GM19193 (cell line): ENCODE measurements around the gene POLH.
A peak's percentile ranks its signal among the peaks of the same experiment; 100 is the strongest.

Experiments used
- POLR2A ChIP-seq: IDR thresholded peaks from 4 replicates; pipeline ENCODE4 v1.6.1; 2011; ENCODE audit not compliant: insufficient read depth, insufficient read length; ENCODE audit errors: extremely low read depth

The POLH gene

DNA sequence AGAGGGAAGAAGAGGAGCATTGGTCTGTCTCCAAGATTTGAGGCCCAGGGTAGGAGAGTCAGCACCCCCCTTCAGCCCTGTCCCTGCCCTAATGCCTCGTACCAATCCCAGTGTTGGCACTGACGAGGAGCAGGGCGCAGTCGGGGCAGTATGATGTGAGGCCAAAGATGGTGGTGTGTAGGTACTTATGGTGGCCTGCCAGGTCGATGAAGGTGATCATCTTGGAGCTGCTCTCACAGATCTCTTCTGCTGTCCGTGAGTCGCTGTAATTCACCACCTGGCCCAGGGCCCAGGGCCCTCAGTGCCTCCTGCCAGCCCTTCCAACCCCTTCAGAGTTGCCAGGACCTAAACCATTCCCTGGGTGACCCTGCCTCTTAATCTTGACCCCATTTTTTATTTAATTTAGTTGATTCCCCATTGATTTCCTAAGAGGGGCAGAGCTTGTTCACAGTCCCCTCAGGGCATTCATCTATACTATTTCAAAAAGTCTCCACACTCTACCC, 48.9 kb downstream of the POLH start:
- no peak for TF ChIP-seq POLR2A

GRCh38 chr6:43625393-43625992, 49.5 kb downstream of the POLH start:
- TF ChIP-seq POLR2A = no peak

GRCh38 chr6:43627008-43627825, 51.2 kb downstream of the POLH start:
- TF ChIP-seq POLR2A = peak; percentile 26

DNA sequence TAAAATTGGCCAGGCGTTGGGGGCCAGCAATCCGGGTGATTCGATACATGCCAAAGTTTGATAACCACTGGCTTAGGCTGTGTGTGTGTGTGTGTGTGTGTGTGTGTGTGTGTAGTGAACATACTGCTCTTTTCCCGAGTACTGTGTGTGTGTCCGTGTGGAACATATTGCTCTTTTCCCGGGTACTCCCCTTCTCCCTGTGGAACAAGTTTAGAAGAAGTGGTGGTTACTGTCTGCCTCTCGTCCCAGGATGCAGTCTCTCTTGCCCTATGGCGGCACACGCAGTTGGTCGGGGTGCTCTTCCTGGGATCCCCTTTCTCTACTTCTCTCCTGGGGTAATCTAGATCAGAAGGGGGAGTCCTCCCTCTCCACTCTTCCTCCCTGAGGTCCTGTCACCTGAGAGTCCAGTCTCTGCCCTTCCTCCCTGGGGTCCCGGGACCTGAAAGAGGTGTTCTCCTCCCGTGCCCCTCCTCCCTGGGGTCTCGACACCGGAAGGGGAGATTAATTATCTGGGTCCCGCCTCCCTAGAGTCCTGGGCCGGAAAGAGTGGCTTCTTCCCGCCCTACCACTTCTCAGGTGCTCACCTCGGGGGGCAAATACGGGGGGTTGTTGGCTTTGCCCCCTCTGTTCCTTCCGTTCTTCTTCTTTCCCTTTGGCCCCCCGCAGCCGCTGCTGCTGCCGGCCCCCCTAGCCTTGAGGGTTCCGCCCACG, 52.6 kb downstream of the POLH start:
- TF ChIP-seq POLR2A = no peak

- peak; percentile 13 for TF ChIP-seq POLR2A
These were observed 53.1 kb downstream of the POLH start, which contains the start of gene GTPBP2 for GRCh38 chr6:43629104-43629504. Gene GTPBP2 (minus strand): TSS chr6:43629264. CDS start chr6:43629162, 102 bp downstream.

- peak; percentile 71 for TF ChIP-seq POLR2A
These were observed 53.7 kb downstream of the POLH start for GRCh38 chr6:43629505-43630300.

GRCh38 chr6:43630980-43631619, 55.1 kb downstream of the POLH start:
- no peak for TF ChIP-seq POLR2A

DNA sequence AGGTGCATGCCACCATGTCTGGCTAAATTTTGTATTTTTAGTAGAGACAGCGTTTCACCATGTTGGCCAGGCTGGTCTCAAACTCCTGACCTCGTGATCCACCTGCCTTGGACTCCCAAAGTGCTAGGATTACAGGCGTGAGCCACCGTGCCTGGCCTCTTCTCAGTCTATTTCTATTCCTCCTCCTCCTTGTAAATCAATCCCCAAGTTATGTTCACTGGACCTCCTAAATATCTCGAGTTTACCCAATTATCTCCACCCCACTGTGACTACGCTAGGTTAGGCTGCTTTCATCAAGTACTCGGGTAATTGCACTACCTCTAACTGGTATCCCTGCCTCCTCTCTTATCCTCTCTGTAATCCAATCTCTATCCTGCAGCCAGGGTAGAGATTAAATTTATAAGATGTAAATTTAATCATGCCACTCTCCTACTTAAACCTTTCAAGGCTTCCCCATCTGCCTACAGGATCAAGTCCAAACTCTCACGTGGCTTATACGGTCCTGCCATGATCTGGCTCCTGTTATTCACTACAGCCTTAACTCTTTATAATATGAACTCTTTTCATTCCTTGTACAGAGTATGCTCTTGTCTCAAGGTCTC, 58.8 kb downstream of the POLH start:
- no peak for TF ChIP-seq POLR2A

DNA sequence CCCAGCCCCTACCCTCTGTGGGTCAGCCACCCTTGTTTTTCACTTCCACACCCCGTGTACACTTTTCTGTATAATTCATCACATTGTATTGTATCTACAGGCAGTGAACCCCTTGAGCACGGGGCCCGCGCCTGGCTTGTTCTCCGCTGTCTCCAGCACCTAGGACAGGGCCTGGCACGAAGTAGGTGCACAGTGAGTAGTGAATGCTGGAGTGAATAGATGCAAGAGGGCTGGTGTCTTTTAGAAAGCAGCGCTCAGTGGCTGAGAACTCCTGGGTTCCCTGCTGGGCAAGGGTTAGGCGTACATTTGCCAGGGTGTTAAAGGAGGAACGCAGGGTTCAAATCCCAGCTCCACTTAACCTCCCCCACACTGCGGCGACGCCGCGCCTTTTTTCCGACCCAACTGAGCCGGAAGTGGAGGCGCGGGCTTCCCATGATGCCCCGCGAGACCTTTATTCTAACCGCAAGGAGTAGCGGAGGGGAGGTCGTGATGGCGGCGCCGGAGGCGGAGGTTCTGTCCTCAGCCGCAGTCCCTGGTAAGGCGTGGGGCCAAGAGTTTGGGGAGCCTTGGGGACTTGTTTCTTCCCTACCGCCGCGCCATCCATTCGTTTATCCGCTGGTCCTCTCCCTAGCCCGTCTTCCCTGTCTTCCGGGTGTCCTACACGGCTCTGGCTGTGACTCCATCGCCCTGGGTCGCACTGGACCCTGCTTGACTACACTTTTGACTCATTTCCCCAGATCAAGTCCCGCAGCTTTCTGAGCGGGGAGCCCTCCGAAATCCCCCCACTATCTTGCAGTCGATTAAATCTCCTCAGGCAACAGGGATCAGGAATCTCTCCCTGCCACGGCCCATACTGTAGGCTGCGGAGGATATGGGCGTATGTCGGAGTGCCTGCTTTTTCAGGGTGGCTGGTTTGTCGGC, 59.7 kb downstream of the POLH start, which contains the start of gene MAD2L1BP:
MAD2L1BP (plus strand) TSS at position 454 of the 921 bp plus-strand sequence; CDS start at position 490, 36 bp downstream.
- TF ChIP-seq POLR2A = peak; percentile 96

DNA sequence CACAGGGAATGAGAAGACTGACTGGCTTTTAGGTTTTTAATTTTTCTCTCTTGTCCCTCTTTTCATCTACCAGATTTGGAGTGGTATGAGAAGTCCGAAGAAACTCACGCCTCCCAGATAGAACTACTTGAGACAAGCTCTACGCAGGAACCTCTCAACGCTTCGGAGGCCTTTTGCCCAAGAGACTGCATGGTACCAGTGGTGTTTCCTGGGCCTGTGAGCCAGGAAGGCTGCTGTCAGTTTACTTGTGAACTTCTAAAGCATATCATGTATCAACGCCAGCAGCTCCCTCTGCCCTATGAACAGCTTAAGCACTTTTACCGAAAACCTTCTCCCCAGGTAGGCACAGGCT, 60.3 kb downstream of the POLH start:
- TF ChIP-seq POLR2A = no peak

DNA sequence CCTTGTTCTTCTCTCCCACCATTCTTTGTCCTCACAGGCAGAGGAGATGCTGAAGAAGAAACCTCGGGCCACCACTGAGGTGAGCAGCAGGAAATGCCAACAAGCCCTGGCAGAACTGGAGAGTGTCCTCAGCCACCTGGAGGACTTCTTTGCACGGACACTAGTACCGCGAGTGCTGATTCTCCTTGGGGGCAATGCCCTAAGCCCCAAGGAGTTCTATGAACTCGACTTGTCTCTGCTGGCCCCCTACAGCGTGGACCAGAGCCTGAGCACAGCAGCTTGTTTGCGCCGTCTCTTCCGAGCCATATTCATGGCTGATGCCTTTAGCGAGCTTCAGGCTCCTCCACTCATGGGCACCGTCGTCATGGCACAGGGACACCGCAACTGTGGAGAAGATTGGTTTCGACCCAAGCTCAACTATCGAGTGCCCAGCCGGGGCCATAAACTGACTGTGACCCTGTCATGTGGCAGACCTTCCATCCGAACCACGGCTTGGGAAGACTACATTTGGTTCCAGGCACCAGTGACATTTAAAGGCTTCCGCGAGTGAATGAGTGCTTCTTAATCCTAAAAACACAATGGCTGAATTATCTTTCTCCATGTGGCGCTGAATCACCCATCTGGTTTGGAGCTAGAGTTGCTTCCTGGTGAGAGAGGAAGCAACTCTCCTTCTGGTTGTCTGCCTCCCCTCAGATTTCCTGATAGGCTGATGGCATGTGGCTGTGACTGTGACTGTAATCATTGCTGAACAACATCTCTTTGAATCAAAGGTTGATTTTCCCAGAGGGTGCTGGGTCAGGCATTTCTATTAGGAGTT, 64.2 kb downstream of the POLH start:
- no peak for TF ChIP-seq POLR2A
